GM12873 (cell line): ENCODE measurements around the gene LPAR5.

Source experiments
- CTCF ChIP-seq: IDR thresholded peaks from 2 replicates; pipeline ENCODE4 v1.5.1; 2012; ENCODE audit warnings: low read depth, mild to moderate bottlenecking, moderate library complexity, low read length, control low read depth; ENCODE audit not compliant: insufficient read depth; ENCODE audit errors: missing control alignments

LPAR5 gene

DNA sequence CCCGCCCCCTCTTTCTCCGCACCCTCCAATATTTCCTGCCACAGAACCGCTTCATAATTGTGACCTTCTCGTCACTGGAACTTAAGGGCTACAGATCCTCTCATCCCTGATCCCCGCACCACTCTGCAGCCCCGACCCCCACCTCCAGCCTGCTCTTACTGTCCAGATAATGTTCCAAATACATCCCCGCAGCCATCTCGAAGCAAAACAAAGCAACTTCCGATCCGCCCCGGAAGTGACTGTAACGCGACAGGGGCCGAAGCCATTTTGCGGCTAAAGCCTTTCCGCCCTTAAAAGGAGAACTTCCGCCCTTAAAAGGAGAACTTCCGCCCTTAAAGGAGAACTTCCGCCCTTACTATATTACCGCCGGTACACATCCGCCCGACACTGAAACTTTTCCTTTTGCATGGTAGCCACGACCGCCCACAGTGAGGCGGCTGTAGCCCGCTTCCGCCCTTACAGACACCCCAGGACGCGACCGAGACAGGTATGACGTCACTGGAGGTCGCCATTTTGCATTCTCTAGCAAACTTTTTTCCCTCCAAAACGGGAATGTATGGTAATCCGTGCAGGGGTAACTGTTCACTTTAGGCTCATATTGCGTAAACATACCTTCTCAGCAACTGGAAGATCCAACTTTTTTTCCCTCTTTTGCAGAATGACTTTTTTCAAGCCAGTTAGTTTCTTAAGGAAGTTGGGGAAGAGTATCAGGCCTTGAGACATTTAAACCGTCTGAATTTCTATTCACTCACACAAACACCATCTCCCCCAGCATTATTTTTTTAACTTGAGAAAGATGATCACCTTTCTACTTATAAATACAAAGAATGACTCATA is 27.4 kb upstream of the LPAR5 start, which contains the start of gene ING4:
TSS of gene ING4 (minus strand) at position 214 of the 837 bp plus-strand sequence. CDS start at position 196, 18 bp downstream.
- no peak for TF ChIP-seq CTCF

DNA sequence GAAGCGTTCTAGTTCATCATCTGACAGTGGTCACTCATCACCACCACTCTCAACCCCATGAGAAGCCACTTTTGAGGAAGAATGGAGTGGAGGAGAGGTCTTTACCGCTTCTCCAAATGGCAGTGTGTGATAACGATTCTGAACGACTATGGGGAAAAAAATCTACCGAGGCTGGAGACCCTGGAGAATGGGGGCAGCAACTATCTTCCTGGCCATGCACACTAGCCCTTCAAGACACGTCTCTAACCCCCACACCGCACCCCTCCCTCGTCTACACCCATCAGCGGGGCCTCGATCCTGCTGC is 26.8 kb upstream of the LPAR5 start:
- TF ChIP-seq CTCF, result no peak

DNA sequence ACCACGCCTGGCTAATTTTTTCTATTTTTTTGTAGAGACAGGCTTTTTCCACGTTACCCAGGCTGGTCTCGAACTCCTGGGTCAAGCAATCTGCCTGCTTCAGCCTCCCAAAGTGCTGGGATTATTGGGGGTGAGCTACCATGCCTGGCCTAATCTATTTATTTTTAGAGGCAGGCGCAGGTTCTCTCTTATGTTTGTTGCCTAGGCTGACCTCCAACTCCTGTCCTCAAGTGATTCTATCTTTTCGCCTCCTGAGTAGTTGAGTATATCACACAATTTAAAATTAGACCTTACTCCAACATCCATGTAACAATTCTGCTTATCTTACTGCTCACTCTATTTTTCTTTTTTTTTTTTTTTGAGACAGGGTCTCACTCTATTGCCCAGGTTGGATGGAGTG is 18.2 kb upstream of the LPAR5 start:
- TF ChIP-seq CTCF, result no peak

- TF ChIP-seq CTCF, result no peak
These were observed 17.6 kb upstream of the LPAR5 start for GRCh38 chr12:6653342-6653741.

- TF ChIP-seq CTCF, result no peak
These were observed 16.6 kb upstream of the LPAR5 start for GRCh38 chr12:6652391-6652790.

- TF ChIP-seq CTCF, result no peak
These were observed 15.1 kb upstream of the LPAR5 start for GRCh38 chr12:6650832-6651231.

- no peak for TF ChIP-seq CTCF
These were observed 11.4 kb upstream of the LPAR5 start, which contains the start of gene ACRBP for GRCh38 chr12:6647083-6647604. Gene ACRBP (minus strand): TSS chr12:6647432. CDS start chr12:6647366, 66 bp downstream.
